HG03457 (cell line): ENCODE data around the gene L3MBTL4.
"Not testable (repeated sequence)": the region's sequence is repeated elsewhere in the genome, so short reads cannot be mapped to it uniquely, and the experiment has no call there.

Source experiments
- ATAC-seq: cut with Tn5 transposase; IDR thresholded peaks from one replicate; pipeline ENCODE4 v1.9.1; 2021; ENCODE audit warnings: moderate number of reproducible peaks; ENCODE audit not compliant: unreplicated experiment

L3MBTL4 gene

GRCh38 chr18:6120820-6121279 lies 293.9 kb downstream of the L3MBTL4 start:
- ATAC-seq = no peak

- ATAC-seq = no peak
Observed at GRCh38 chr18:6119761-6120160, 294.9 kb downstream of the L3MBTL4 start.

GRCh38 chr18:6118080-6118479 lies 296.6 kb downstream of the L3MBTL4 start:
- no peak for ATAC-seq

GRCh38 chr18:6115710-6116109 lies 299.0 kb downstream of the L3MBTL4 start:
- no peak for ATAC-seq

GRCh38 chr18:6113650-6114049 lies 301.1 kb downstream of the L3MBTL4 start:
- ATAC-seq = no peak

- no peak for ATAC-seq
Observed at GRCh38 chr18:6111726-6112125, 303.0 kb downstream of the L3MBTL4 start.

GRCh38 chr18:6109743-6110142 lies 305.0 kb downstream of the L3MBTL4 start:
- no peak for ATAC-seq

GRCh38 chr18:6107794-6108193 lies 306.9 kb downstream of the L3MBTL4 start:
- no peak for ATAC-seq

GRCh38 chr18:6106091-6106685 lies 308.5 kb downstream of the L3MBTL4 start:
- no peak for ATAC-seq

- no peak for ATAC-seq
Observed at GRCh38 chr18:6103741-6104140, 311.0 kb downstream of the L3MBTL4 start.

GRCh38 chr18:6096730-6097129 lies 318.0 kb downstream of the L3MBTL4 start:
- ATAC-seq = no peak

GRCh38 chr18:6088432-6088831 lies 326.3 kb downstream of the L3MBTL4 start:
- no peak for ATAC-seq

- ATAC-seq = no peak
Observed at GRCh38 chr18:6086731-6087130, 328.0 kb downstream of the L3MBTL4 start.

- ATAC-seq = no peak
Observed at GRCh38 chr18:6079406-6079805, 335.3 kb downstream of the L3MBTL4 start.

- ATAC-seq = no peak
Observed at GRCh38 chr18:6078877-6079276, 335.8 kb downstream of the L3MBTL4 start.

GRCh38 chr18:6072423-6072822 lies 342.3 kb downstream of the L3MBTL4 start:
- ATAC-seq = not testable (repeated sequence)

GRCh38 chr18:6069539-6069938 lies 345.2 kb downstream of the L3MBTL4 start:
- no peak for ATAC-seq

GRCh38 chr18:6069103-6069502 lies 345.6 kb downstream of the L3MBTL4 start:
- no peak for ATAC-seq

GRCh38 chr18:6060149-6060548 lies 354.6 kb downstream of the L3MBTL4 start:
- no peak for ATAC-seq

- no peak for ATAC-seq
Observed at GRCh38 chr18:6059551-6059950, 355.2 kb downstream of the L3MBTL4 start.

GRCh38 chr18:6058941-6059340 lies 355.8 kb downstream of the L3MBTL4 start:
- no peak for ATAC-seq

- no peak for ATAC-seq
Observed at GRCh38 chr18:6057604-6058003, 357.1 kb downstream of the L3MBTL4 start.

GRCh38 chr18:6056171-6056910 lies 358.4 kb downstream of the L3MBTL4 start:
- ATAC-seq = no peak
